GM18520 (cell line): ENCODE data around the gene SERPINA9.
"Not testable (repeated sequence)": the region's sequence is repeated elsewhere in the genome, so short reads cannot be mapped to it uniquely, and the experiment has no call there.

Experiments used
- ATAC-seq: cut with Tn5 transposase; IDR thresholded peaks from one replicate; pipeline ENCODE4 v1.9.1; 2021; ENCODE audit not compliant: unreplicated experiment

SERPINA9 gene

GRCh38 chr14:94427016-94427613 is 48.9 kb downstream of the SERPINA9 start:
- ATAC-seq = no peak

GRCh38 chr14:94426526-94426925 is 49.5 kb downstream of the SERPINA9 start:
- ATAC-seq = no peak

- no peak for ATAC-seq
These were observed 51.6 kb downstream of the SERPINA9 start for GRCh38 chr14:94424371-94424770.

- ATAC-seq = no peak
These were observed 52.4 kb downstream of the SERPINA9 start for GRCh38 chr14:94423453-94424056.

GRCh38 chr14:94421316-94421715 is 54.7 kb downstream of the SERPINA9 start:
- ATAC-seq = no peak

GRCh38 chr14:94417497-94418205 is 58.3 kb downstream of the SERPINA9 start:
- ATAC-seq = not testable (repeated sequence)
